HepG2 (cell line): ENCODE measurements around the gene USP28. TPM values are rescaled to one million over a fixed set of nuclear protein-coding genes. Genes with fewer than 3 reads are reported as not detected.

Experiments used
- ATAC-seq: fragments of 200-7000 bp; cut with Tn5 transposase; 3 replicates; pipeline ENCODE4 v1.9.1; 2020; ENCODE audit warnings: mild to moderate bottlenecking, moderate library complexity
- BruUV-seq: library from RNA; stranded (reverse); fragments of 400-500 nt; replicated peaks from 2 replicates; lab custom pipeline; 2021; lab: Mats Ljungman, UMichigan
- CTCF ChIA-PET: fragments of 300-600 bp; formaldehyde crosslinking; extraction: SDS; loops from one replicate; lab custom pipeline; 2021; ENCODE audit warnings: low total read pairs, inconsistent platforms, low intra/inter-chr PET ratio; lab: Yijun Ruan, JAX
- POLR2A ChIA-PET: fragments of 350-600 bp; sonication (Branson Sonifier 250); formaldehyde crosslinking; loops from one replicate; lab custom pipeline; 2020; ENCODE audit warnings: antibody characterized with exemption, inconsistent platforms; lab: Yijun Ruan, JAX
- DNase-seq: peaks from one replicate; pipeline ENCODE4 v3.0.0-alpha.2; 2015; ENCODE audit warnings: low spot score
- FAIRE-seq: peaks from 3 replicates; lab custom pipeline; 2011; peaks lifted over from hg19 to GRCh38; lab: Jason Lieb, UNC
- H2AFZ ChIP-seq: one replicate; pipeline ENCODE4 v1.6.1; 2011; ENCODE audit warnings: low read length, inconsistent platforms
- H3K27ac ChIP-seq: fragments of 300-600 bp; 3 replicates; pipeline ENCODE4 v1.8.0; 2011; ENCODE audit warnings: mixed run types, mild to moderate bottlenecking, mixed read lengths, low read length, inconsistent platforms; ENCODE audit not compliant: insufficient read depth; ENCODE audit errors: extremely low read length
- H3K27me3 ChIP-seq, 2 experiments: fragments of 200-600 bp in 1 of 2; 2 replicates in 1 of 2; 3 replicates in 1 of 2; pipeline versions ENCODE4 v1.6.0 to v1.8.0; 2011; ENCODE audit warnings: low read length in 2 of 2, mild to moderate bottlenecking in 2 of 2, moderate library complexity in 2 of 2, inconsistent platforms in 1 of 2; ENCODE audit not compliant: insufficient read depth in 2 of 2, control insufficient read depth in 1 of 2
- H3K36me3 ChIP-seq, 2 experiments: fragments of 200-600 bp in 1 of 2; replicated peaks in 1 of 2; 2 replicates in 1 of 2; 3 replicates in 1 of 2; pipeline versions ENCODE4 v1.5.1 to v1.8.0; 2011; ENCODE audit warnings: low read length in 2 of 2, inconsistent platforms in 1 of 2; ENCODE audit not compliant: insufficient read depth in 2 of 2, control insufficient read depth in 1 of 2
- H3K4me1 ChIP-seq: 2 replicates; pipeline ENCODE4 v1.5.1; 2012; ENCODE audit warnings: low read length, inconsistent platforms; ENCODE audit not compliant: insufficient read depth
- H3K4me2 ChIP-seq: 2 replicates; pipeline ENCODE4 v1.6.0; 2011; ENCODE audit warnings: low read depth, low read length, inconsistent platforms
- H3K4me3 ChIP-seq, 3 experiments: fragments of 200-600 bp in 1 of 3; sonication (generic), shearing (Covaris generic) in 1 of 3; replicated peaks in 1 of 3; 2 replicates each; pipeline ENCODE4 v1.5.1; 2011 to 2016; ENCODE audit warnings: low read length in 3 of 3, inconsistent platforms in 2 of 3, low read depth in 2 of 3, mild to moderate bottlenecking in 2 of 3, control low read depth in 1 of 3, mixed read lengths in 1 of 3; ENCODE audit not compliant: insufficient read depth in 1 of 3
- H3K79me2 ChIP-seq: one replicate; pipeline ENCODE4 v1.6.1; 2011; ENCODE audit warnings: low read length, inconsistent platforms; ENCODE audit not compliant: insufficient read depth
- H3K9ac ChIP-seq: 2 replicates; pipeline ENCODE4 v1.6.0; 2011; ENCODE audit warnings: mild to moderate bottlenecking, low read depth, low read length, inconsistent platforms; ENCODE audit not compliant: insufficient read depth
- H3K9me3 ChIP-seq: 2 replicates; pipeline ENCODE4 v1.5.1; 2012; ENCODE audit warnings: mild to moderate bottlenecking, low read length
- H4K20me1 ChIP-seq: 2 replicates; pipeline ENCODE4 v1.6.0; 2011; ENCODE audit warnings: inconsistent platforms, mild to moderate bottlenecking, low read length, moderate library complexity; ENCODE audit not compliant: insufficient read depth
- CTCF ChIP-seq: sonication (generic); formaldehyde crosslinking; IDR thresholded peaks from 2 replicates; pipeline ENCODE4 v1.5.0; 2020; ENCODE audit warnings: mild to moderate bottlenecking, missing genetic modification reagents, moderate library complexity
- ETS1 ChIP-seq: sonication (generic); formaldehyde crosslinking; IDR thresholded peaks from 2 replicates; pipeline ENCODE4 v1.4.0; 2020; ENCODE audit warnings: missing genetic modification reagents
- FLYWCH1 ChIP-seq: sonication (generic); formaldehyde crosslinking; IDR thresholded peaks from 2 replicates; pipeline ENCODE4 v1.8.1; 2023; ENCODE audit warnings: mild to moderate bottlenecking, missing genetic modification reagents
- GATAD1 ChIP-seq: IDR thresholded peaks from 2 replicates; pipeline ENCODE4 v1.6.1; 2016; ENCODE audit warnings: missing genetic modification reagents, missing compliant biosample characterization
- HOXA7 ChIP-seq: sonication (generic); formaldehyde crosslinking; IDR thresholded peaks from 2 replicates; pipeline ENCODE4 v1.8.1; 2022; ENCODE audit warnings: mild to moderate bottlenecking, missing genetic modification reagents, moderate library complexity
- HOXA9 ChIP-seq: sonication (generic); formaldehyde crosslinking; IDR thresholded peaks from 2 replicates; pipeline ENCODE4 v1.8.1; 2022; ENCODE audit warnings: missing genetic modification reagents, mild to moderate bottlenecking, moderate library complexity, borderline replicate concordance
- KLF11 ChIP-seq: IDR thresholded peaks from 2 replicates; pipeline ENCODE4 v1.6.1; 2016; ENCODE audit warnings: missing compliant biosample characterization
- NFATC3 ChIP-seq: sonication (generic); formaldehyde crosslinking; IDR thresholded peaks from 2 replicates; pipeline ENCODE4 v1.5.1; 2020; ENCODE audit warnings: mild to moderate bottlenecking, missing genetic modification reagents
- NFRKB ChIP-seq: fragments of 450-650 bp; IDR thresholded peaks from 2 replicates; pipeline ENCODE4 v1.6.1; 2017
- RARG ChIP-seq: sonication (generic); formaldehyde crosslinking; IDR thresholded peaks from 2 replicates; pipeline ENCODE4 v1.4.0; 2020; ENCODE audit warnings: low read depth, mild to moderate bottlenecking, missing genetic modification reagents
- RXRA ChIP-seq: sonication (generic); formaldehyde crosslinking; IDR thresholded peaks from 2 replicates; pipeline ENCODE4 v1.5.1; 2020; ENCODE audit warnings: missing genetic modification reagents
- RXRB ChIP-seq: IDR thresholded peaks from 2 replicates; pipeline ENCODE4 v1.6.1; 2016; ENCODE audit warnings: borderline replicate concordance, missing genetic modification reagents, missing compliant biosample characterization
- SIX4 ChIP-seq: sonication (generic); formaldehyde crosslinking; IDR thresholded peaks from 2 replicates; pipeline ENCODE4 v1.4.0; 2020; ENCODE audit warnings: missing genetic modification reagents
- WIZ ChIP-seq: sonication (generic); formaldehyde crosslinking; IDR thresholded peaks from 2 replicates; pipeline ENCODE4 v1.5.1; 2020; ENCODE audit warnings: mild to moderate bottlenecking, missing genetic modification reagents
- ZBTB3 ChIP-seq: sonication (generic); formaldehyde crosslinking; IDR thresholded peaks from 2 replicates; pipeline ENCODE4 v1.4.0; 2020; ENCODE audit warnings: low read depth, mild to moderate bottlenecking, moderate library complexity, missing genetic modification reagents, borderline replicate concordance
- ZNF253 ChIP-seq: sonication (generic); formaldehyde crosslinking; IDR thresholded peaks from 2 replicates; pipeline ENCODE4 v1.8.0; 2022; ENCODE audit warnings: mild to moderate bottlenecking, missing genetic modification reagents, borderline replicate concordance
- ZNF432 ChIP-seq: sonication (generic); formaldehyde crosslinking; IDR thresholded peaks from 2 replicates; pipeline ENCODE4 v1.5.0; 2020; ENCODE audit warnings: missing genetic modification reagents, mild to moderate bottlenecking, borderline replicate concordance
- ZNF44 ChIP-seq: sonication (generic); formaldehyde crosslinking; IDR thresholded peaks from 2 replicates; pipeline ENCODE4 v1.5.1; 2020; ENCODE audit warnings: mild to moderate bottlenecking, missing genetic modification reagents
- ZNF724P ChIP-seq: sonication (generic); formaldehyde crosslinking; IDR thresholded peaks from 2 replicates; pipeline ENCODE4 v1.8.0; 2022; ENCODE audit warnings: missing genetic modification reagents, borderline replicate concordance
- ZSCAN31 ChIP-seq: sonication (generic); formaldehyde crosslinking; IDR thresholded peaks from 2 replicates; pipeline ENCODE4 v1.5.0; 2020; ENCODE audit warnings: low read depth, mild to moderate bottlenecking, missing genetic modification reagents
- WGBS: methylation state at CpG from one replicate; pipeline ENCODE4 v1.1.6; 2017; ENCODE audit warnings: low lambda C conversion rate; 5-methylcytosine and 5-hydroxymethylcytosine counted together
- in situ Hi-C: cut with HindIII; loops from 2 replicates; pipeline ENCODE4 v1.10.0; 2017; ENCODE audit warnings: low pct_unique_long_range_greater_than_20kb; ENCODE audit not compliant: extremely low pct_ligation_motif_present
- intact Hi-C: fragments of 100-400 bp; cut with micrococcal nuclease; formaldehyde crosslinking; loops from one replicate; pipeline ENCODE4 v1.10.0; 2022; ENCODE audit not compliant: unreplicated experiment
- polyA plus RNA-seq, 8 experiments: library from polyadenylated mRNA; depleted of rRNA in 3 of 8; stranded (reverse) in 7 of 8; unstranded in 1 of 8; fragments of >200 nt; fragmentation: Illumina TruSeq in 4 of 8; extraction: Trizol in 4 of 8; gene quantifications; 2 replicates each; pipeline versions ENCODE4 v1.2.1 to v1.2.3, GENCODE V29; 2011 to 2016; ENCODE audit warnings: low read depth in 4 of 8, missing spikeins in 1 of 8, mixed read lengths in 1 of 8; ENCODE audit not compliant: insufficient read depth in 1 of 8
- total RNA-seq, 5 experiments: library from RNA; depleted of rRNA; stranded (reverse); fragments of >200 nt; fragmentation: Illumina TruSeq; extraction: Trizol; gene quantifications; 2 replicates each; pipeline ENCODE4 v1.2.3, GENCODE V29; 2016; ENCODE audit warnings: low read depth in 1 of 5

The USP28 gene
- total and polyA plus RNA-seq, 2 of the 13 experiments (the other 11 are each of a cell fraction or from before 2014, with no cell fraction given), result 29.6 to 34.3 TPM

- Histone ChIP-seq H3K27me3 (no peaks in the 10 kb centered on the region), H3K27ac (no peak overlapping the region), H3K4me3 (no peak overlapping the region), H3K9me3 (no peaks in the 10 kb centered on the region), H3K79me2 (no peaks in the 10 kb centered on the region), H4K20me1 (no peaks in the 10 kb centered on the region), H3K4me1 (no peaks in the 10 kb centered on the region), H3K36me3 (peaks cover 3 to 57% of the 10 kb centered on the region in 2 experiments), H2AFZ (no peak overlapping the region), H3K4me2 (no peak overlapping the region), H3K9ac (no peak overlapping the region)
- ATAC-seq (no peak), FAIRE-seq (no peak), DNase-seq (no peak)
- ChIA-PET POLR2A (no interaction called here), CTCF (no interaction called here)
- TF ChIP-seq ZBTB3 (no peak), RXRA (CRISPR knock-in tag) (no peak), SIX4 (no peak)
- intact Hi-C loops, result no loop called here
- 96% methylated on average over 3 of the region's 3 CpGs for WGBS
- no TSS peak for BruUV-seq
- in situ Hi-C loops, result no loop called here
These were observed 47.9 kb downstream of the USP28 start for GRCh38 chr11:113827477-113827876.

GRCh38 chr11:113818426-113818825, 56.9 kb downstream of the USP28 start:
- H3K27me3 ChIP-seq, result no peaks in the 10 kb centered on the region
- ChIA-PET CTCF (no interaction called here), POLR2A (no interaction called here)
- in situ Hi-C loops (loop anchor here (25.0 kb wide), 1 partner anchor 444 kb away; no protein-coding TSS in a partner anchor), intact Hi-C loops (no loop called here)
- no peak overlapping the region for H2AFZ ChIP-seq
- no peak for TF ChIP-seq RARG (CRISPR knock-in tag)
- no peak for TF ChIP-seq KLF11 (CRISPR knock-in tag)
- TF ChIP-seq RXRB (CRISPR knock-in tag), result no peak
- TF ChIP-seq NFRKB, result no peak
- no peak for TF ChIP-seq WIZ (CRISPR knock-in tag)
- no peak for TF ChIP-seq ZNF44 (CRISPR knock-in tag)
- no peak for TF ChIP-seq FLYWCH1 (CRISPR knock-in tag)
- no peak for TF ChIP-seq HOXA7 (CRISPR knock-in tag)
- no peak for TF ChIP-seq CTCF
- no peak for TF ChIP-seq NFATC3 (CRISPR knock-in tag)
- no peak for TF ChIP-seq ZSCAN31
- TF ChIP-seq ZNF432 (CRISPR knock-in tag), result no peak
- TF ChIP-seq GATAD1, result no peak
- TF ChIP-seq ETS1 (CRISPR knock-in tag), result no peak
- TF ChIP-seq ZNF724P (CRISPR knock-in tag), result no peak
- TF ChIP-seq ZNF253 (CRISPR knock-in tag), result no peak
- TF ChIP-seq HOXA9 (CRISPR knock-in tag), result no peak
- peaks cover 2 to 39% of the 10 kb centered on the region in 2 experiments; a peak in 3 of 5 replicates for H3K36me3 ChIP-seq
- no peaks in the 10 kb centered on the region for H4K20me1 ChIP-seq
- no TSS peak for BruUV-seq
- no peaks in the 10 kb centered on the region for H3K4me1 ChIP-seq
- no peak overlapping the region for H3K27ac ChIP-seq
- no peaks in the 10 kb centered on the region for H3K9me3 ChIP-seq
- DNase-seq (no peak), FAIRE-seq (no peak), ATAC-seq (no peak)
- H3K9ac ChIP-seq, result no peak overlapping the region
- no peak overlapping the region for H3K4me3 ChIP-seq
- no peaks in the 10 kb centered on the region for H3K79me2 ChIP-seq
- H3K4me2 ChIP-seq, result no peak overlapping the region
- 100% methylated on average over 3 of the region's 3 CpGs for WGBS
